ENCODE results near the gene COLGALT1. TPM values are rescaled to one million over a fixed set of nuclear protein-coding genes. Genes with fewer than 3 reads are reported as not detected.
A peak's percentile ranks its signal among the peaks of the same experiment; 100 is the strongest.
"Not testable (repeated sequence)": the region's sequence is repeated elsewhere in the genome, so short reads cannot be mapped to it uniquely, and the experiment has no call there.

Gene COLGALT1
- total RNA-seq, 2 donors from 2014 or later, result 47.7 to 54.8 TPM

DNA sequence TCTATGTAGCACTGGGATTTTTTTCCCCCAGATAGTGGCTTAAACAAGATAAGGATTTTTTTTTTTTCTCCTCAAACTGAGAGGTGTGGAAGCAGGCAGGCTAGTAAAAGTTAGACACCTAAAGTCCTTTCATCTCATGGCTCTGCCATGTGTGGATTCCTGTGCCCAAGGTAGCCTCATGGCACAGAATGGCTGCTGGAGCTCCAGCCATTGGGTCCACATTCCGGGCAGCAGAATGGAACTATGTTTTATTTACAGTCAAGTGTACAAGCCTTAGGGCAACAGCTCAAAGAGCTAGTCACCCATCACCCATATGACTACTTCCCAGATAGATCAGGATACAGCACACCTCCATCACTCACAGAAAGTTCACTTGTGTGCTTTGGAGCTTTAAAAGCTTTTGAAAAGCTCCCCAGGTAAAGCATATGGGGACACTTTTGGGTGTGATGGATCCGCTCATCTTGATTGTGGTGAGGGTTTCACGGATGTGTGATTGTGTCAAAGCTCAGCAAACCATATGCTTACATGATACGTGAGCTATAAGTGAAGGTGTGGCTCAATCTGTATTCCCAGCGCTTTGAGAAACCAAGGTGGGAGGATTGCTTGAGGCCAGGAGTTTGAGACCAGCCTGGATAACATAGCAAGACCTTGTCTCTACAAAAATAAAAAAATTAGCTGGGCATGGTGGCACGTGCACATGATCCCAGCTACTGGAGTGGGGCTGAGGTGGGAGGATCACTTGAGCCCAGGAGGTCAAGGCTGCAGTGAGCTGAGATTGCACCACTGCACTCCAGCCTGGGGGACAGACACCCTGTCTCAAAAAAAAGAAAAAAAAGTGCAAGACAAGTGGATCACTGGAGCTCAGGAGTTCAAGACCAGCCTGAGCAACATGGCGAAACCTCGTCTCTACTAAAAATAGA, 25.9 kb upstream of the COLGALT1 start:
- DNase-seq, result no peak
- ATAC-seq, result no peak
- intact Hi-C loops (cut with DNase I), result no loop called here

DNA sequence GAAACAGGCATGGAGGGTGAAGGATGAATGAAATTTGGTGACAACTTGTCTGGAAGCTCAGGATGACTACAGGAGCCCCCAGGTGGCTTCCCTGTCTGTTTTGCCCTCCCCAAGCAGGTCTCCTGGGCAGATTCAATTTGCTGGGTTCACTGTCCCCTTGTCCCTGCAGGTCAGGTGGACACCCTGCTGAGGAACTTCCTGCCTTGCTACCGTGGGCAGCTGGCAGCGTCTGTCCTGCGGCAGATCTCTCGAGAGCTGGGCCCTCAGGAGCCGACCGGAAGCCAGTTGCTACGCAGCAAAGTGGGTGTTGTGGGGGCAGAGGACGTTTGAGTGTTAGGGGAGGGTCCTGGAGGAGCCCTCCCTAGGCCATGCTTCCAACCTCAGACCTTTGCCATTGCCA, 24.9 kb upstream of the COLGALT1 start:
- ATAC-seq (no peak), DNase-seq (no peak)
- intact Hi-C loops (cut with DNase I), result no loop called here

DNA sequence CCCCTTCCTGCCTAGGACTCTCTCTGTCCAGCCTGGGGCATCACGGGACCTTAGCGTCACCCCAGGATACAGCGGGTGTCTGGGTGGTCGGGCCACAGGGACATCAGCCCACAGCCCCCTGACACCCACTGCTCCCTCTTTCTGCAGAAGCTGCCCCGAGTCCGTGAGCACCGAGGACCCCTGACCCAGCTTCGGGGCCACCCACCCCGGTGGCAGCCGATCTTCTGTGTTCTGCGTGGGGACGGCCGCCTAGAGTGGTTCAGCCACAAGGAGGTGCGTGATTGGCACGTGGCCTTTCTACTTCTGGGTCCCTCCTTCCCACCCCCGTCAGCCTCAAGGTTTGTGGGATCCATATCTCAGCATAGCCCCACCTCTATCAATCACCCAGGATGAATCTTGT, 23.3 kb upstream of the COLGALT1 start:
- intact Hi-C loops (cut with DNase I), result no loop called here
- DNase-seq, result no peak
- no peak for ATAC-seq

DNA sequence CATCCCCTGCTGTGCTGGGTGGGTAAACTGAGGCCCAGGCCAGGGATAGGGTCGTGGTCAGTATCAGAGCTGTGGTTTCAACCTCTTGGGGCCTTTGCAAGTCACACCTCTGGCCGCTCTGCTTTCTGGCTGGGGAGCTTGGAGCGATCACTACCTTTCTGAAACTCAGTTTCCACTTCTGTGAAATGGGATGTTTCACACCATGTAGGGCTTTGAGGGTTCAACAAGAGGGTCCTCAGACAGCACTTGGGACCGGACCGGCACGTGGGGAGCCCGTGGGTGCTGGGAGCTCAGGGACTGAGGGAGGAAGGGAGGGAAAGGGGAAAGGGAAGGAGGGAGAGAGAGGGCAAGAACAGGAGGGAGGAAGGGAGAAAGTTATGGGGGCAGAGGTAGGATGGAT, 22.9 kb upstream of the COLGALT1 start:
- intact Hi-C loops (cut with DNase I), result no loop called here
- no peak for DNase-seq
- ATAC-seq, result no peak

DNA sequence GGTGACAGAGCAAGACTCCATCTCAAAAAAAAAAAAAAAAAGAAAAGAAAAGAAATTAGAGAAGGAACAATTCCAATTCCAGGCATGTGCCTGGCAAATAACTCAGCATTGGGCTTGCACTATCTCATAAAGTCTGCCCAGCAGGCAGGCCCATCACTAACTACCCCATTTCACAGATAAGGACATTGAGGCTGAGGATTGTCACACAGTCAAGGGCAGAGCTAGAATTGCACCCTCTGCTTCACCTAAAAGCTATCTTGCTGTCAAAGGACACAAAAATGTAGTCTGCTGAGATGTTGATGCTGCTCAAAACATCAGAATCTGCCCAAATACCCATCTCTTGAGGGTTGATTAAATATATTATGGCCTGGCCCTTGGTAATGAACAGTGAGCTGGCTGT, 20.7 kb upstream of the COLGALT1 start:
- intact Hi-C loops (cut with DNase I), result loop anchor here in 1 of 2 donors (5.0 kb wide), 1 partner anchor 233 kb away; no protein-coding TSS in a partner anchor
- ATAC-seq, result no peak
- DNase-seq, result no peak

DNA sequence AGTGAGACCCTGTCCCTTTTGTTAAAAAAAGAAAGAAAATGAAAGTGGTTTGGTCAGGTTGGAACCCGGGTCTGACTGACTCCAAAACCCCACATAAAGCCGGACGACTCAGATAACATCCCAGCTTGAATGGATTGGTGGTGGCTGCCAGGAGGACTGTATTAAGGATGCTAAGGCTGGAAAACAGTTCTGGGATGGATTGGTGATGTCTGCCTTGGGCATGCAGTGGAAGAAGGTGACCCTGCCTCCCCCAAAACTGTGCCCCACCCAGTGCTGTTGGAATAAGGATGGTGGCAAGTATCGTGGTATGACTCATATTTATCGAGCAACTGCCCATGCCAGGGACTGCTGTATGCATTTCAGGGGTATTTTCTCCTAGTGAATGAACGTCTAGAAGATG, 18.5 kb upstream of the COLGALT1 start:
- intact Hi-C loops (cut with DNase I), result loop anchor here in 1 of 2 donors (5.0 kb wide), 1 partner anchor 230 kb away; no protein-coding TSS in a partner anchor
- DNase-seq (no peak), ATAC-seq (no peak)

DNA sequence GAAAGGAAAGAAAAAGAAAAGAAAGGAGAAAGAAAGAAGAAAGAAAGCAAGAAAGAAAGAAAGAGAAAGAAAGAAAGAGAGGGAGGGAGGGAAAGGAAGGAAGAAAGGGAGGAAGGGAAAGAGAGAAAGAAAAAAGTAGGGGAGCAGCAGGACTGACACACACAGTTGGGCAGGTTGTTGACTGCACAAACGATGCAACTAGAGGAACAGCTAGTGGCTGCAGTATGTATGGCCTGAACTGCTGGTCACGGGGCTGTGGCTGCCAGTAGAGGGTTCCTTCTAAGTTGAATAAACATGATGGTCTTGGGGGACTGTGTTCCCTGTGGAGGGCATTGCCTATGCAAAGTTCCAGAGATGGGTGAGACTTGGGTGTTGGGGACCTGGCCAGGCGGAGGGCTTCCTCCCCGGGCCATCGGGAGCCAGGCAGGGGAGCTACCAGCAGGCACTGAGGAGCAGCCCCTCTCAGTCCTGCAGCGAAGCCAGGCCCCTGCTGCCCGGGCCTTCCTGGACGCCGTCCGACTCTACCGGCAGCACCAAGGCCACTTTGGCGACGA, 16.7 kb upstream of the COLGALT1 start:
- intact Hi-C loops (cut with DNase I), result loop anchor here in 1 of 2 donors (1.0 to 5.0 kb wide), 2 partner anchors 36 to 229 kb away; no protein-coding TSS in a partner anchor
- peak; percentile 3 to 9 for ATAC-seq
- no peak for DNase-seq

DNA sequence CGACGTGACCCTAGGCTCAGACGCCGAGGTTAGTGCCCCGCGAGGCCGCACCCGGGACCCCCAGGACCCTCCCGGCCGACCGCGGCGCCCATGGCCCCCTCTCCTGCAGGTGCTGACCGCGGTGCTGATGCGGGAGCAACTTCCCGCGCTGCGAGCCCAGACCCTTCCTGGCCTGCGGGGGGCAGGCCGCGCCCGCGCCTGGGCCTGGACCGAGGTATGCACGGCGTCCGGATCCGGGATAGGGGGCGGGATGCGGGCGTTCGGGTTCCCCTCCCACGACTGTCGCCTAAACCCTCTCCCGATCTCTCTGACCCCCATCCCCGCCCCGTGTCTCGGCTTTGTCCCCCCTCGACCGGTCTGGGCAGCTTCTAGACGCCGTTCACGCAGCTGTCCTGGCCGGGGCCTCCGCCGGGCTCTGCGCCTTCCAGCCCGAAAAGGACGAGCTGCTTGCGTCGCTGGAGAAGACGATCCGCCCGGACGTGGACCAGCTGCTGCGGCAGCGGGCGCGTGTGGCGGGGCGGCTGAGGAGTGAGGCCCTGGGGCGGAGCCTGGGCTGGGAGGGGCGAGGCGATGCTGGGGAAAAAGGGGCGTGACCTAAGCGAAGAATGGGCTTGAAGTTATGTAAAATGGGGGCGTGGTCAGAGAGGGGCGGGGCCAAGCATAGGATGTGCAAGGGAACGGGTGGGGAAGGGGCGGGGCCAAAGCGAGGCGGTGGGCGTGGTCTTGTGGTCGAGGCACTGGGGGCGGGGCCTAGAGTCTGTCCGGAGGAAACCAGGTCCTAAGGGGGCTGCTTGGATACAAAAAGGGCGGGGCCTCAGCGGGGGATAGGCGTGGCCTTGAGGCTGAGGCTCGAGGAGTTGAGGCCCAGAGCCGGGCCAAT, 16.0 kb upstream of the COLGALT1 start:
- intact Hi-C loops (cut with DNase I), result loop anchor here in 1 of 2 donors (1.0 to 5.0 kb wide), 2 partner anchors 35 to 228 kb away; no protein-coding TSS in a partner anchor
- DNase-seq (peak; percentile 97), ATAC-seq (peak; percentile 93 to 95)

DNA sequence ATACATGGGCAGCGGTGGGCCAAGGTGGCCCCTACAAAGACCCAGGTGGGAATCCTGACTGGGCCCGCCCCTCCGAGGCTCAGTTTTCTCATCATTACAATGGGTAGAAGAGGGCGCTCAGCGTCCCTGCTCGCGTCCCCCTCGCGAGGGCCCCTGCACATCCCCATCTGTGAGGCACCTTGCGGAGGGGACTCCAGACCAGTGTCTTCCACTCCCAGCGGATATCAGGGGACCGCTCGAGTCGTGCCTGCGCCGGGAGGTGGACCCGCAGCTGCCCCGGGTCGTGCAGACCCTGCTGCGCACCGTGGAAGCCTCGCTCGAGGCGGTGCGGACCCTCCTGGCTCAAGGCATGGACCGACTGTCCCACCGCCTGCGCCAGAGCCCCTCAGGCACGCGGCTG, 15.3 kb upstream of the COLGALT1 start:
- intact Hi-C loops (cut with DNase I), result no loop called here
- no peak for DNase-seq
- ATAC-seq, result no peak

DNA sequence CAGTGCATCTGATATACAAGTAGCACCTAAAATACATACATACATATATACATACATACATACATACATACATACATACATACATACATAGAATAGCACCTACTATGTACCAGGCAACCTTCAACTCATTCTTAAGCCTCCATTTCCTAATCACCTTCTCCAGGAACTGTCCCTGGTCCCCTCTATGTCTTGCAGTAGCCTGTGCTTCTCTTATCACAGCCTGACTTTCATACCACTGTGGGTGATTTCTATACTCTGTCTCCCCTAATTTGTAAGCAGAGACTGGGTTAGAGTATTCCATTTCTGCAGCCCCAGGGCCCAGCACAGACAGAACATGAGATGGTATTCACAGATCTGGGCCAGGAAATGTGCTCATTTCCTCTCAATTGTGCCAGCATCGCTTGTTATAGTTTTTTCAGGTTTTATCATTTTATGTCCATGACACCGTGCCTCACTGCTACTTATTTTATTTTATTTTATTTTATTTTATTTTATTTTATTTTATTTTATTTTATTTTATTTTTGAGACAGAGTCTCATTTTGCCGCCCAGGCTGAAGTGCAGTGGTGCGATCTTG, 14.2 kb upstream of the COLGALT1 start:
- no peak for ATAC-seq
- DNase-seq, result no peak
- intact Hi-C loops (cut with DNase I), result no loop called here

DNA sequence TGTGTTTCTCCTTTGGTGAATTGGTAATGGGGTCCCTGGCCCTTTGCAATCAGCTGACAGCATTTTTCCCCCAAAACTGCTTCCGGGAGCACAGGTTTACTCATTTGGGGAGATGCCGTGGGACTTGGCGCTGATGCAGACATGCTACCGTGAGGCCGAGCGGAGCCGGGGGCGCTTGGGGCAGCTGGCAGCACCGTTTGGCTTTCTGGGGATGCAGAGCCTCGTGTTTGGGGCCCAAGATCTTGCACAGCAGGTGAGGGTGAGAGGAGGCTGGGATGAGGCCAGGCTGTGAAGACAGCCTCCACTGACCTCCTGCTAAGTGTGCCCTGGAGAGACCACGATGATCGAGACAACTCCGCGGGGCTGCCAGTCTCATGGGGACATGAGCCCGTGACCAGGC, 13.4 kb upstream of the COLGALT1 start:
- intact Hi-C loops (cut with DNase I), result no loop called here
- no peak for ATAC-seq
- DNase-seq, result no peak

DNA sequence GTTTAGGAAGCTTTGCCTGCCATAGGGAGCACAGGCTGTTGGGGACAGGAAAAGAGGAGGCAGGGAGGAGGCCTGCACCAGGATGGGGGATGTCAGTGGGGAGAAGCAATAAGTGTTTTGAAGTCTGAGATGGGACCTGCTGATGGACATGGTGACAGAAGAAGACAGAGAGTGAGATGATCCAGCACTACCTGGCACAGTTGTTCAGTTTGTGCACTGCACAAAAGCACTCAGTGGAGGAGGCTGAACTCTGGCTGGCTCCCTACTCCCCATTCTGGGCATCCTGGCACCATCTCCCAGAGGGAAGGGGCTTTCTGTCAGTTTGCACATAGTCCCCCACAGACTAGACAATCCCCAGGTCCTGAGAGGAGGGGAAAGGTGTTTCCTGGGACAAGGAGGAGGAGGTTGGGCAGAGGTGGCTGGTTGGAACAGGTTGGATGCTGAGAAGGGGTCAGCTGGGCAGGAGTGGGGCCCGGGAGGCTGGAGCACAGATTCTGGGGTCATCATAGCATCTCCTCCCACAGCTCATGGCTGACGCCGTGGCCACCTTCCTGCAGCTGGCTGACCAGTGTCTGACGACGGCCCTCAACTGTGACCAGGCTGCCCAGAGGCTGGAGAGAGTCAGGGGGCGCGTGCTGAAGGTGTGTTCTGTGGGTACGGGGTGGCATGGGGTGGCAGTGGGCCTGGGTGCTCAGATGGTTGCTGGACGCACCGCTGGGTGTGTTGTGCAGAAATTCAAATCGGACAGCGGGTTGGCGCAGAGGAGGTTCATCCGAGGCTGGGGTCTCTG, 12.5 kb upstream of the COLGALT1 start:
- intact Hi-C loops (cut with DNase I), result no loop called here
- ATAC-seq, result no peak
- no peak for DNase-seq

DNA sequence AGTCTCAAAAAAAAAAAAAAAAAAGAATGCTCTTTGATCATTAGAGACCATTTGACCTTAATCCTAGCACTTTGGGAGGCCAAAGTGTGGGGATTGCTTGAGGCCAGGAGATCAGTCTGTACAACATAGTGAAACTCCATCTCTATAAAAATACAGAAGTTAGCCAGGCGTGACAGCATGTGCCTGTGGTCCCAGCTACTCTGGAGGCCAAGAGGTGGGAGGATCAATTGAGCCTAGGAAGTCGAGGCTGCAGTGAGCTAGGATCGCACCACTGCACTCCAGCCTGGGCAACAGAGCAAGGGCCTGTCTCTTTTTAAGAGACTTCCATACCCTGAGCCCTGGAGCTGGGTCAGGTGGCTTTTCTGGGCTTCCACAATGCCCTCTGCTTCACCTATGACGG, 11.5 kb upstream of the COLGALT1 start:
- ATAC-seq (no peak), DNase-seq (no peak)
- intact Hi-C loops (cut with DNase I), result no loop called here

DNA sequence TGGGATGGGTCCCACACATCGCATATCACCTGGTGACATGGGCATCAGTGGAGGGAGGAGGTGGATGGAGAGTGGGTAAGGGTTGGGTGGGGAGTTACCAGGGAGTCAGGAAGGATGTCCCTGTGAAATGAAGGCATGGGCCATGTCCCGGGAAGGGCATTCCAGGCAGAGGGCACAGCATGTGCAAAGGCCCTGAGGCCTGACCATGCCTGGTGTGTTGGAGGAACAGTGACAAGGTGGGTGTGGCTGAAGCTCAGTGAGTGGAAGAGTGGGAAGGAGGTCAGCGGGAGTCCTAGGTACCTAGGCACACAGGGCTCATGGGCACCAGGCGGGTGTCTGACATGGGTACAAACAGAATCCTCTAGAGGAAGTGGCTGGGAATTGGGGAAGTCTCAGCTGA, 11.0 kb upstream of the COLGALT1 start:
- ATAC-seq, result no peak
- intact Hi-C loops (cut with DNase I), result no loop called here
- DNase-seq, result no peak

DNA sequence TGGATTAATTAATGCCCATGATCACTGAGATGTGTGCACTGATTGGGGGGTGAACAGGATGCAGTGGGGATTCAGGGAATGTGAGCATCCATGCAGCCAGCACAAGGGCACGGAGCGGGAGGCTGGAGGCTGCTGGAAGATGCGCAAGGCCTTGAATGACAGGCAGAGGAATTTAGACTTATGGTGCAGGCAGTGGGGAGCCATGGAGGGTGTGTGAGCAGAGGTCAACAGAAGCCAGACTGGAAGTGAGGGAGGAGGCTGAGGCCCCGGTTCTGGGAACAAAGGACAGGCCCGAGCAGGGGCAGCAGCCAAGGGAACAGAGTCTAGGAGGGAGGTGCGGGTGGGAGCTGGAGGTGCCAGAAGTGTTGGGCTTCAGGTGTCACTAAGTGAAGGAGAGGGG, 7.3 kb upstream of the COLGALT1 start:
- ATAC-seq, result no peak
- no peak for DNase-seq
- intact Hi-C loops (cut with DNase I), result no loop called here

DNA sequence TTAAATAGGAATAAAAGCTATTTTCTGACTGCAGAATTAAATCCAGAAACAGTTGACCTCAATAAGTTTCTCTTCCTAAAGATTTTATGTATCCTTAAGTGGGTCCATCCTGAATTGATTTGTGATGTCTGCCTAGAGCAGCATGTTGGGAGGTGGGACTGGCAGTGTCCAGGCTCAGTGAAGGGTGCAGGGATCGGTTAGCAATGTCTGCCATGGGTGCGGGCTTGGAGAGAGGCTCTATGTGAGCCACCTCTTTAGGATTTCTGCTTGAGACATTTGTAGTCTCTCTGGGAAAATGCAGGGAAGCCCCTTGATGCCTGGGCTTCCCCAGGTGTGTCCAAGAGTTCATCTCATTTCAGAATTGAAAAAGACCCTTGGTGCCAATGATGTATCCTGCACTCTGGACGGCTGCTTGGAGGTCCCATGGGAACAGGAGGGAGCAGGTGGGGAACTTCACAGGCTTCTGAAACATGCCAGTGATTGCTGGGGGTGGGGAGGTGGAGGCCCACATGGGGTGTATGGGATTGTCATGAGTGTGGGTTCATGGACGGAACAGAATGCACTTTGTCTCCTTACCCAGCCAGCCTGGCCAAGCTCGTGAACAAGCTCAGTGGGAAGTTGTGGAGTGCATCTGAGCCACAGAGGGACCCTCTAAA, 6.2 kb upstream of the COLGALT1 start:
- no peak for DNase-seq
- no peak for ATAC-seq
- intact Hi-C loops (cut with DNase I), result no loop called here

DNA sequence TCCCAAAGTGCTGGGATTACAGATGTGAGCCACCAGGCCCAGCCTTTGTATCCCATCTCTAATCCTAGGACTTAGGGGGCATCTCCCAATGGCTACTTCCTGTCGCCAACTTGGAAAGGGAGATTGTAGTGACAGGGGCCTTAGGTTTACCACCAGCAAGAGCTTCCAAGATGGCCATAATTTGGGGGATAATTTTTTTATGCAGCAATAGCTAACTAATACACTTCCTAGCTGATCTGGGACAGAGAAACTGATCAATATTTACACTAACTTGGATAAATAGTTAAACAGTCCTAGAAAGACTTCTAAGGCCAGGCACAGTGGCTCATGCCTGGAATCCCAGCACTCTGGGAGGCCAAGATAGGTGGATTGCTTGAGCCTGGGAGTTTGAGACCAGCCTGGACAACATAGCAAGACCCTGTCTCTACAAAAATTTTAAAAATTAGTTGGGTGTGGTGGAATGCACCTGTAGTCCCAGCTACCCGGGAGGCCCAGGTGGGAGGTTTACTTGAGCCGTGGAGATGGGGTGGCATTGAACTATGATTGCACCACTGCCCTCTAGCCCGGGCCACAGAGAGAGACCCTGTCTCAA, 5.3 kb upstream of the COLGALT1 start:
- ATAC-seq, result no peak
- no peak for DNase-seq
- intact Hi-C loops (cut with DNase I), result no loop called here

DNA sequence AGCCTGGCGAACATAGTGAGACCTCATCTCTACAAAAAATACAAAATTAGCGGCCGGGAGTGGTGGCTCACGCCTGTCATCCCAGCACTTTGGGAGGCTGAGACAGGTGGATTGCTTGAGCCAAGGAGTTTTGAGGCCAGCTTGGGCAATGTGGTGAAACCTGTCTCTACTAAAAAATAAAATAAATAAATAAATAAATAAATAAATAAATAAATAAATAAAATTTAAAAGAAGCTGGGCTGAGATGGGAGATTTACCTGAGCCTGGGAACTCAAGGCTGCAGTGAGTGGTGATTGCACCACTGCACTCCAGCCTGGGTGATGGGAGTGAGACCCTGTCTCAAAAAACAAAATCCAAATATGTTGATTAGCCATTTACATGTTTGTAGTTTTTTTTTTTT, 2.7 kb upstream of the COLGALT1 start:
- DNase-seq; intact Hi-C loops (cut with DNase I); ATAC-seq: not testable (repeated sequence)
